GM23248 (cell line): Measurements from ENCODE around the gene CHAF1A.

Source experiments
- EZH2 ChIP-seq: fragments of 200-600 bp; sonication (generic); IDR thresholded peaks from 2 replicates; pipeline ENCODE4 v1.6.1; 2018; ENCODE audit warnings: antibody characterized with exemption, mild to moderate bottlenecking; ENCODE audit not compliant: insufficient read depth, poor library complexity, severe bottlenecking
- EZH2phosphoT487 ChIP-seq: fragments of 200-600 bp; sonication (generic); IDR thresholded peaks from 2 replicates; pipeline ENCODE4 v1.6.1; 2018; ENCODE audit warnings: antibody characterized with exemption, moderate library complexity, mild to moderate bottlenecking, low read depth; ENCODE audit not compliant: insufficient read depth

- TF ChIP-seq EZH2 (no peak), EZH2phosphoT487 (no peak)
Measured at GRCh38 chr19:4369109-4369887, 33.1 kb upstream of the CHAF1A start.
